GM12865 (cell line): ENCODE data around the gene PROCA1.

Experiments used
- DNase-seq: peaks from one replicate; pipeline ENCODE4 v3.0.0; 2010; ENCODE audit warnings: low read depth
- H3K4me3 ChIP-seq: 2 replicates; pipeline ENCODE4 v1.5.1; 2011; ENCODE audit warnings: mild to moderate bottlenecking, low read depth, low read length, control low read depth
- TF ChIP-seq, protein P1 (sequence below): IDR thresholded peaks from 2 replicates; pipeline ENCODE4 v1.5.1; 2011; ENCODE audit warnings: low read length, control low read depth, low read depth, inconsistent platforms; ENCODE audit not compliant: insufficient read depth; ENCODE audit errors: missing control alignments

Gene PROCA1

DNA sequence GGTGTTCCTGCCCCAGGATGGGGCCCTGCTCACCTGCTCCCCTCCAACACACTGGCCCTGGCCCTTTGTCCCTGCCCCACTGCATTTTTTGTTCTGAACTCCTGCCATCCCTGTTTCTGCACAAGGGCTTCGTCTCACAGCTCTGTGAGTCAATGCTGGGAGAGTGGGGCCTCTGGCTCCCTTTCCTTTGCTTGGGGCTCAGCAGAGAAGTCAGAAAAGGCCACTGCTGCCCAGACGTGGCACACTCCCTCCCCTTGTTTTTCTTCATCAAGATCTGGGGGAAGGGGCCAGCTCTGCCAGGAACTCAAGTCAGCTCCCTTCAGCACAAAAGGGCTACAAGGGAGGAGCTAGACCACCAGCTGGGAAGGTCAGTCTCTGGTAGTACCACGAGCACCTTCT lies 8.9 kb downstream of the PROCA1 start:
- DNase-seq = no peak
- TF ChIP-seq, protein P1, sequence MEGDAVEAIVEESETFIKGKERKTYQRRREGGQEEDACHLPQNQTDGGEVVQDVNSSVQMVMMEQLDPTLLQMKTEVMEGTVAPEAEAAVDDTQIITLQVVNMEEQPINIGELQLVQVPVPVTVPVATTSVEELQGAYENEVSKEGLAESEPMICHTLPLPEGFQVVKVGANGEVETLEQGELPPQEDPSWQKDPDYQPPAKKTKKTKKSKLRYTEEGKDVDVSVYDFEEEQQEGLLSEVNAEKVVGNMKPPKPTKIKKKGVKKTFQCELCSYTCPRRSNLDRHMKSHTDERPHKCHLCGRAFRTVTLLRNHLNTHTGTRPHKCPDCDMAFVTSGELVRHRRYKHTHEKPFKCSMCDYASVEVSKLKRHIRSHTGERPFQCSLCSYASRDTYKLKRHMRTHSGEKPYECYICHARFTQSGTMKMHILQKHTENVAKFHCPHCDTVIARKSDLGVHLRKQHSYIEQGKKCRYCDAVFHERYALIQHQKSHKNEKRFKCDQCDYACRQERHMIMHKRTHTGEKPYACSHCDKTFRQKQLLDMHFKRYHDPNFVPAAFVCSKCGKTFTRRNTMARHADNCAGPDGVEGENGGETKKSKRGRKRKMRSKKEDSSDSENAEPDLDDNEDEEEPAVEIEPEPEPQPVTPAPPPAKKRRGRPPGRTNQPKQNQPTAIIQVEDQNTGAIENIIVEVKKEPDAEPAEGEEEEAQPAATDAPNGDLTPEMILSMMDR = no peak
- H3K4me3 ChIP-seq = no peak overlapping the region

DNA sequence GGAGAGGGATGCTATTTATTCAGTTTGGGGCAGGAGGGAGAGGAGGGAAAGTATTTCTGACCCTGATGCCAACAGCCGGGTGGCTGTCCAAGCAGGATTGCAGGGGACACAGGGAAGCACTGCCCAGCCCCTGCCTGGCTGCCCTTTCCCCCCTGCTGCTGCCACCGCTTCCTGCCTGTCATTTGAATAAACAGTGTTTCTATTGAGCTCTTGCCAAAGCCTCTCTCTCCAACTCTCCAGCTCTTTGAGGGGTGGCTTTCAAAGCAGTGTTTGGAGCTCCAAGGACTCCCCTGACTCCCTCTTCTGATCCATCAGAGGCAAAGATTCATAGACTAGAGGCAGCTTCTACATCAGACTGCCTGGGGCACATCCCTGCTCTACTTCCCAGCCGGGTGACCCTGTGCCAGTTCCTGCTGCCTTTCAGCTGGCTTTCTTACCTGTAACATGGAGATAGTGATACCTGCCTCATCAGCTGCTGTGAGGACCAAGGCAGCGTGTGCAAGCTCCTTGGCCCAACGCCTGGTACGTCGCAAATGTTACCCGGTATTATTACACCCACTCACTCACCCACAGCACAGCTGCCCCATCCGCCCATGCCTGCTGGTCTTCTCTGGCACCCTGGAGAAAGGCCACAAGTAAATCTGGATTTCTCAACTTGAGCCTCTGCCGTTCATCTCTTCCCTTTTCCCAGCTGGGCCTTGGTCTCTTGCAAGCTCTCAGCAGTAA lies 9.5 kb downstream of the PROCA1 start:
- TF ChIP-seq, protein P1 = no peak
- DNase-seq = no peak
- no peak overlapping the region for H3K4me3 ChIP-seq

DNA sequence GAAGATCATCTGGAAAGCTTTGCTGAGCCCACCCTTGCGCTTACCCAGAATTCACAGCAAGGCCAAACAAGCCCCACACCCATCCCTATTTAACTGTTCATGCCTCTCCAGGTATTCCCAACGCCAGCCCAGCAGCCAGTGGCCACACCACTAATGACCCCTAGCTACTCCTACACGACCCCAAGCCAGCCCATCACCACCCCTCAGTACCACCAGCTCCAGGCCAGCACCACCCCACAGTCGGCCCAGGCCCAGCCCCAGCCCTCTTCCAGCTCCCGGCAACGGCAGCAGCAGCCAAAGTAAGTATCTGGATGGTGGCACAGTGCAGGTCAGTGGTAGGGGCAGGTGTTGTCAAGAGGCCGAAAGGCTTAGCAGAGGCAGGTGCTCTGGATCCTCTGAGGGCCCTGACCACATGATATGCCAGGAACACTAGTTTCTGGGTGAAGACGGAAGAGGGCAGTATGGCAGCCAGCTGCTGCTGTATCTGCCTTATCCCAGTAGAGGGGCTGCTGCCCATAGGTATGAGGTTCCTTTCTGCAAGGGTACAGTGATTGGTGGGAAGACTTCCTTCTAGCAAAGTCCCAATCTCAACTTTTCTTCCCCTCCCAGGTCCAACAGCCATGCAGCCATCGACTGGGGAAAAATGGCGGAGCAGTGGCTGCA lies 10.7 kb downstream of the PROCA1 start:
- TF ChIP-seq, protein P1 = no peak
- DNase-seq = no peak
- no peak overlapping the region for H3K4me3 ChIP-seq

DNA sequence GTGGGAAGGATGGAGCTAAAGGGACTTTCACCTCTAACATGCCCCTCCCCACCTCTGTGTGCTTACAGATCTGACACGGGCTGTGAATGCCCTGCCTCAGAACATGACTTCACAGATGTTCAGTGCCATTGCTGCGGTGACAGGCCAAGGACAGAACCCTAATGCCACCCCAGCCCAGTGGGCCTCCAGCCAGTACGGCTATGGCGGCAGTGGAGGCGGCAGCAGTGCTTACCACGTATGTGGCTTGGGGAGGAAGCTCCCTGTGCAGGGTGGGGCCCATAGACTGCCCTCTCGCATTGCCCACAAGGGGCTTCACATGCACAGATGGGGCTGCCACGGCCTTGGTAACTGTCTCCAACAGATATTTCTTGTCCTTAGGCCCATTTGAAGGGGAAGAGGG lies 11.4 kb downstream of the PROCA1 start:
- DNase-seq = no peak
- H3K4me3 ChIP-seq = no peak overlapping the region
- TF ChIP-seq, protein P1 = no peak

DNA sequence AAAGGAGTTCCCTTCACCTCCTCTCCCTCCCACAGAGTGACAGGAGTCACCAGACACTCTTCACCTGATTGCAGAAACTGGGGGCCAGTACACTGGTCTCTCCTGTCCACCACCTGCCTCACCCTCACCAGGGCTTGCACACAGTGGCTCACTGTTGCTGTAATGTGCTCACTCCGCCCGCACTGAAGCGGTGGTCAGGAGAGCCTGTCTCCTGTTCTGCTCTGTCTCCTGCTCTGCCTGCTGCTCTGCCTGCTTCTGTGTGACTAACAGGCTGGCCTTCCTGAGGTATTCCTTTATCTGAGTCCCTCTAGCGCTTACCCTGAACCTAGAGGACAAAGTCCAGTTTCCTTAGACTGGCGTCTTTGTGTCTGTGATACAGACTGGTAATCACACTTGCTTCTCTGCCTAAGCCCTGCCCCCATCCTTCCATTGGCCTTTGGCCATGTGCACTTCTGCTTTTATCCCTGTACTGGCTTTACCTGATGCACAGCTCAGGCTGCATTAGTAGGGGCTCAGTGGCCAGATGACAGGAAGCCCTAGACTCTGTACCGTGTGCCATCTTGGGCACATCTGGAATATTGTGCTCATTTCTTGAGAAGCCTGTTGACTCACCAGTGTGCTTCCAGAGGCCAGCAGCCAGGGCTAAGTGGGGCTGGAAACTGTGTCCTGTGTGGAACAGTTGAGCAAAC lies 13.3 kb downstream of the PROCA1 start:
- TF ChIP-seq, protein P1 = no peak
- no peak for DNase-seq
- H3K4me3 ChIP-seq = no peak overlapping the region

DNA sequence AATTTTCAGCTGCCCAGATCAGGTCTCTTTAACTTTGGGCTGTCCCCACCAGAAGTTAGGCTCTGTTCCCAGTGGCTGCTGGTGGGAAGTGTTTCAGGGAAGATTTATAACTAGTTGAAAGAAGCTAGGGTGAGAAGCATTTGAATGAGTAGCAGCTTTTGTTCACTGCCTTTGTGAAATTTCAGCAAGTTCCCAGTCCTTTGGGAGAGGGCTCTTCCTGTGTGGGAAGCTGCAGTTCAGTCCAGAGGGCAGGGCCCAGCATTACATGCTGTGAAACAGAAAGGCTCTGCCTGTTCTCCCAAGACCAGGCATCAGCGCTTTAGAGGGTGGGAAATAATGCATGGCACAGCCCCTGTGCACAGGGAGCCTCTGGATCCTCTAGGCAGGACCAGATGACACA lies 17.8 kb downstream of the PROCA1 start:
- no peak overlapping the region for H3K4me3 ChIP-seq
- TF ChIP-seq, protein P1 = no peak
- no peak for DNase-seq
